Hematopoietic multipotent progenitor cell treated with erythropoietin and hydrocortisone succinate and interleukin-3 and kit ligand, for 6 days (in vitro differentiated cells): ENCODE measurements around the gene NIPSNAP3A.
"Not testable (repeated sequence)": the region's sequence is repeated elsewhere in the genome, so short reads cannot be mapped to it uniquely, and the experiment has no call there.

ENCODE experiments used
- DNase-seq: peaks from one replicate; pipeline ENCODE4 v3.0.0-alpha.2; 2015

Gene NIPSNAP3A

DNA sequence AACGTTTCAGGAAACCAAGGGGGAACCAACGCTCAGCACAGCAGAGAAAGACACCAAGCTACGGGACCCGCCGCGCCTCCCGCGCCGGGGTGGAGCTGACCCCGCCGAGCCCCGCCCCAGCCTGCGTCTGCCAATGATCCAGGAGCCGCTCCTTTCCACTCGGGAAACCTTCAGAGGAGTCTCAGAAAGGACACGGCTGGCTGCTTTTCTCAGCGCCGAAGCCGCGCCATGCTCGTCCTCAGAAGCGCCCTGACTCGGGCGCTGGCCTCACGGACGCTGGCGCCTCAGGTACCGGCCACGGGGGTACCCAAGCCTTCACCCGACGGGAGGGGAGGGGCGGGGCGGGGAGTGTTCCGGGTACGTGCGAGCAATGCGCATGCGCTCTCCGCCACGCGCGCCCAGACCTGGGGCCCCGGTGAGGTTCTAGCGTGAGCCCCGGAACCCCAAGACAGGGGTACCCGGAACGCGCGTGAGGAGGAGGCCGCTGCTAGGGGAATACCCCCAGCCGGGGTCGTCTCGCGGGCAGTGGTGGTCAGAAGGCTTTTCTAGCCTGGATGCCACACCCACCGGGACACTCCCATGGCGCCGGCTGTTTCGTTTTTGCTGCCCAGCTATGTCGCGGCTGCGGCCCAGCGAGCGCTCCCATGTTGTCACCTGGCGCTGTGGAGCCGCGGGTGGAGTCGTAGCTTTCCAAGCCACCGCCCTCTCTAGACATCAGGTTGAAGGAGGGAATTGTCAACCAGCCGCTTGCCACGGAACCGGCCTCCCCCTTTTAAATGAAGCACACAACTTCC, at the start of gene NIPSNAP3A:
Gene NIPSNAP3A (plus strand): TSS at position 119 of the 794 bp plus-strand sequence. CDS start 110 bp downstream, at position 229.
- peak; percentile 92 for DNase-seq

- no peak for DNase-seq
Observed at GRCh38 chr9:104700306-104700705, 47.2 kb upstream of the NIPSNAP3A start.

GRCh38 chr9:104708737-104709136, 38.7 kb upstream of the NIPSNAP3A start:
- not testable (repeated sequence) for DNase-seq

- no peak for DNase-seq
Observed at GRCh38 chr9:104711604-104712003, 35.9 kb upstream of the NIPSNAP3A start.

DNA sequence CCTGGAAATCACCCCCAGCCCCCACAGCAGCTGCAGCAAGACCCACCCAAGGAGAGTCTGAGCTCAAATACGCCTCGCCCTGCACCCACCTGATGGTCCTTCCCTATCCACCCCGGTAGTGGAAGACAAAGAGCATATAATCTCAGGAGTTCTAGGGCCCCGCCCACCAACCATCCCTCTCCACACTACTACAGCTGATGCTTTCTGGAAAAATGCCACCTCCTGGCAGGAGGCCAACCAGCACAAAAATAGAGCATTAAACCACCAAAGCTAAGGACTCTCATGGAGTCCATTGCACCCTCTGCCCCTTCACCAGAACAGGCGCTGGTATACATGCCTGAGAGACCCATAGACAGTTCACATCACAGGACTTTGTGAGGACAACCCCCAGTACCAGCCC, 22.5 kb upstream of the NIPSNAP3A start:
- DNase-seq: no peak

GRCh38 chr9:104738452-104738851, 9.0 kb upstream of the NIPSNAP3A start:
- no peak for DNase-seq

GRCh38 chr9:104740621-104741020, 6.9 kb upstream of the NIPSNAP3A start:
- no peak for DNase-seq

DNA sequence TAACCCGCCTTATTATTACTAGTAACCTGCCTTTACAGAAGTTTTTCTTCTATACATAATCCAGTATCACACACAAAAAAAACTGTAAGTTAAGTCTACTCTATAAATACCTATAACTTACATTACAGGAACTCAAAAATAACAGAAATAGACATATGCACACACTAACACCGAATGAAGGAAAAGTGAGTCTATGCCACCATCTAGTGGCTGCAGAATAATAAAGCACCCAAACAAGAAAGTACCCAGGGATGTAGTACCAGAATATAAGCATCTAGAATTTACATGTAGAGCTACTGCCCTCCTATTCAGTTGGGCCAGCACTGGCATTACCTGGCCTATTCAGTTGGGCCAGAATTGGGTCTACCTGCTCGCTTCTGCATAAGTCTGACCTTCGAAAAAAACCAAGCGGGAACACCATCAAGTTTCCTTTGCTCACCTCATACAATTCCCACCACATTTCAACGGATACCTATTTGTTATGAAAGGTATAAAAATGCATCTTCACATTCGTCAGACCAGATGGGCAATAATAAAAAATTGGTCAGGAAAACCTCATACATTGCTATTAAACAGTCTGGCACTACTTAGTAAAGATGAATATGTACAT, 4.0 kb upstream of the NIPSNAP3A start:
- peak; percentile 87 for DNase-seq

- no peak for DNase-seq
Observed at GRCh38 chr9:104745852-104746251, 1.6 kb upstream of the NIPSNAP3A start.

- DNase-seq: no peak
Observed at GRCh38 chr9:104746285-104746684, 1.2 kb upstream of the NIPSNAP3A start.

DNA sequence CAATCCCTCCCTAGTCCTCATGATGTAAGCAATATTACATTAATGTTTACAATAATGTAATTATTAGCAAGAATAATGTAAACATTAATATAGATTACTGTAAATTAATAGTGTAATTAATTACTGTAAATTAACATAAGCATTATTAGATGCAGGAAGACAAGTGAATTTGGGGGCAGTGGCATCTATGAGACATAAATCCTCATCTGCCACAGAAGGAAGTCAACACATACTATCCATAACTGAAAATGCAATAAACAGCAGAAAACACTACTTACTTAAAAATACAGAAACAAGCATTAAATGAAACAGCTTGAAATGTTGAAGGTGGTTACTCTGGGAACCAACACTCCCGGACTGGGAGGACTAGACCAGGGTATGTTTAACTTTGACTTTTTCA, 685 bp upstream of the NIPSNAP3A start:
- DNase-seq: no peak

GRCh38 chr9:104747245-104747564, 278 bp upstream of the NIPSNAP3A start:
- no peak for DNase-seq

DNA sequence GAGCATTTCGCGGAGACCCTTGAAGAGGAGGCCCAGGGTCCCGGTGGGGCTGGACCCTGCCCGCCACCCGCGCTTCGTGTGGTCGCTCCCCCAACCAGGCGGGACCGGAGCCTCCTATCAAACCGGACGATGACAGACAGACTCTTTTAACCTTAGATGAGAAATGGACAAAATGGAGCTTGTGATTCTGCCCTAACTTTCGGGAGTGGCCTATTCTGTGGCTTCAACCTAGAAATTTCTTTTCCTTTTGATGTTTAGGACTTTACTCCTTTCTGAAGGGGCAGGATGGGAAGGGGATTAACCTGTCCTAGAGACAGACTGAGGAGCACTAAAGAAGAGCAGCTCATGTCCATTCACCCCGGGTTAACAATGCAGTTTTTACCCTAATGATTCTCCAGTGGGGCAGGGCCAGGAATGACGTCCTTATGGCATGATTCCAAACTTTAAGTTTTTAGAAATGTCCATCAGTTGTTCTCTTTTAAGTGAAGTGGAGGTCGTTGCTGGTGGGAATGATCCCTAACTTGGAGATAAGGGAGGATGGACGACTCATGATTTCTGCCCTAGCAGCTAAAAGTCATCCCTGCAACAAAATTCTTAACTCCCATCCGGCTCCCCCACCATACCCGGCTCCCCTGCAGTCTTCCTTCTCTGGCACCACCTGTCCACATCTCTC, 1.0 kb downstream of the NIPSNAP3A start:
- DNase-seq: peak; percentile 58

DNA sequence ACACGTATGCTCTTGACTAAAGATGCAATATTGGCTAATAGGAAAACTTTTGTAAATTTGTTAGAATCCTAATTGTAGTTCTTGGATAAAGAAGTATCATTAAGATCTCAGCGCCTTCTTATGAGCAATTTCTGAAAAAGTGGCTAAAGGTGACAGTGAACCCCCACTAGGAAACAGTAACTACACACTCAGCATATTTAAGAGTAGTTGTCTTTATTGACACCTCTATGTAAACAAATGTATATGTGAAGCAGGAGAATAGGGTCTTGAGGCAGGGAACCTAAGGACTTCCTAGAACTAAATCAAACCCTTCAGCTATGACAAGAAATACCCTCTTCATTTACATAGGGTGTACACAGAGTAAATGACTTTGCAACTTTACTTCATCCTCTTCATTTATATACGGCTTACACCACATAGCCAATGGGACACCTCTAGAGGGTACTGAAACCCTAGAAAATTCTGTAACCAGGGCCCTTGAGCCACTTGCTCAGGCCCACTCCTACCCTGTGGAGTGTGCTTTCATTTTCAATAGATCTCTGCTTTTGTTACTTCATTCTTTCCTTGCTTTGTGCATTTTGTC, 2.8 kb downstream of the NIPSNAP3A start:
- no peak for DNase-seq

- DNase-seq: no peak
Observed at GRCh38 chr9:104758974-104759373, 11.5 kb downstream of the NIPSNAP3A start.

DNA sequence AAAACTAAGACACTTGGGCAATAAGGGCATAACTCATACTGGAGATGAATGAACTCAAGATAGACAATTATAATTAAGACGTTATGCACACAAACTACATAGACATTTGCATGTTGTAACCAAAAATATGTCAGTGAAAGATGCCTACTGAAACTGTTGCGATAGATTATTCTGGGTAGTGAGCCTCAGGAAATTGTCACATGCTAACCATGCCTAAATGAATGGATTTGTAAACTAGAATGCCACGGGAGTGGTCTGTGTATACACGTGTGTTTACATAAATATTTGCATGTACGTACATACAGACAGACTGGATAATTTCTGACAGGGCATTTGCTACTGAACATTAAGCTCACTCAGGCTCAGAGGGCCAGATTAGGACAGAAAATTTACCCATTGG, 17.7 kb downstream of the NIPSNAP3A start:
- DNase-seq: no peak

- DNase-seq: no peak
Observed at GRCh38 chr9:104766025-104766424, 18.5 kb downstream of the NIPSNAP3A start.

- no peak for DNase-seq
Observed at GRCh38 chr9:104767507-104767906, 20.0 kb downstream of the NIPSNAP3A start.

GRCh38 chr9:104769029-104769428, 21.5 kb downstream of the NIPSNAP3A start:
- DNase-seq: not testable (repeated sequence)

- no peak for DNase-seq
Observed at GRCh38 chr9:104769655-104770054, 22.2 kb downstream of the NIPSNAP3A start.

- no peak for DNase-seq
Observed at GRCh38 chr9:104772714-104773510, 25.4 kb downstream of the NIPSNAP3A start.

DNA sequence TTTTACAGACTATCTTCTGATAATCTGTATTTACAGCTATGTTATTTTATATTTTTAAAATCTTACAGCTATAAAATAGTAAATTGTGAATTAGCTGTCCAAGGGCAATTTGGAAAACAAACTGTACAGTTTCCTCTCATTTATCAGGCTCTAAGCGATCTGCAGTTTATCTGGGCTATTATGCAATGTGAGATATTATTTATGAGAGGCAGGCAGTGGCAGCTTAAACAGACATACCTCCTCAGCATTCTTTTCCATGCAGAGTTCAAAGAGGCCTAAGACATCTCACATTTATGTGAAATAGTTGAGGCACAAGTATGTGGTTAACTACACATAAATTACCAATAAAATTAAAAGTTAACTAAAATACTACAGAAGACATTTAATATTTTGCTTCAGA, 26.6 kb downstream of the NIPSNAP3A start:
- peak; percentile 25 for DNase-seq
